K562 (cell line): ENCODE results near the gene GZMM. TPM values are rescaled to one million over a fixed set of nuclear protein-coding genes. Genes with fewer than 3 reads are reported as not detected.

Experiments used
- ARID2 ChIP-seq: fragments of 450-650 bp; IDR thresholded peaks from 2 replicates; pipeline ENCODE4 v1.6.1; 2017; ENCODE audit warnings: antibody characterized with exemption, mild to moderate bottlenecking
- DNMT1 ChIP-seq: fragments of 450-650 bp; IDR thresholded peaks from 2 replicates; pipeline ENCODE4 v1.6.1; 2016; ENCODE audit warnings: antibody characterized with exemption, mild to moderate bottlenecking
- DPF2 ChIP-seq: fragments of 450-650 bp; IDR thresholded peaks from 2 replicates; pipeline ENCODE4 v1.6.1; 2016
- NCOA4 ChIP-seq: fragments of 450-650 bp; IDR thresholded peaks from 2 replicates; pipeline ENCODE4 v1.6.1; 2018; ENCODE audit warnings: mild to moderate bottlenecking; ENCODE audit not compliant: partially characterized antibody
- SFPQ ChIP-seq: fragments of 200-400 bp; formaldehyde crosslinking; IDR thresholded peaks from 2 replicates; pipeline ENCODE4 v1.6.1; 2017; ENCODE audit warnings: mild to moderate bottlenecking, low read depth, low read length, moderate library complexity
- TAF1 ChIP-seq: IDR thresholded peaks from 2 replicates; pipeline ENCODE4 v1.6.1; 2011; ENCODE audit warnings: mild to moderate bottlenecking, low read length, moderate library complexity; ENCODE audit not compliant: insufficient read depth, control insufficient read depth, severe bottlenecking; ENCODE audit errors: extremely low read depth
- TEAD2 ChIP-seq: fragments of 450-650 bp; IDR thresholded peaks from 2 replicates; pipeline ENCODE4 v1.6.1; 2016; ENCODE audit warnings: missing genetic modification characterization, control low read depth, missing compliant biosample characterization
- TFAP4 ChIP-seq: sonication (generic); formaldehyde crosslinking; IDR thresholded peaks from 2 replicates; pipeline ENCODE4 v1.8.0; 2022; ENCODE audit warnings: missing genetic modification reagents, mild to moderate bottlenecking, moderate library complexity, borderline replicate concordance
- TGIF2 ChIP-seq: sonication (generic); formaldehyde crosslinking; IDR thresholded peaks from 2 replicates; pipeline ENCODE4 v1.8.1; 2022; ENCODE audit warnings: mild to moderate bottlenecking, missing genetic modification reagents, moderate library complexity
- ZFX ChIP-seq: sonication (generic); formaldehyde crosslinking; IDR thresholded peaks from 2 replicates; pipeline ENCODE4 v1.8.0; 2022; ENCODE audit warnings: mild to moderate bottlenecking, missing genetic modification reagents, moderate library complexity
- polyA plus RNA-seq, 8 experiments: library from polyadenylated mRNA; depleted of rRNA in 4 of 8; stranded (reverse) in 5 of 8; unstranded in 3 of 8; fragments of >200 nt; fragmentation: Nextera tagmentation in 2 of 8; fragmentation: Illumina TruSeq in 1 of 8; extraction: Ambion mirVana in 2 of 8; extraction: Trizol in 1 of 8; gene quantifications; 2 replicates each; pipeline versions ENCODE4 v1.2.1 to v1.2.3, GENCODE V29; 2011 to 2014; ENCODE audit warnings: inconsistent platforms in 1 of 8, missing spikeins in 1 of 8
- total RNA-seq, 7 experiments: library from RNA; depleted of rRNA in 6 of 7; stranded (reverse); fragments of >200 nt in 6 of 7; fragmentation: Illumina TruSeq in 2 of 7; extraction: Trizol in 2 of 7; gene quantifications; 2 replicates each; pipeline versions ENCODE4 v1.2.1 to v1.2.3, GENCODE V29; 2011 to 2021; ENCODE audit warnings: low replicate concordance in 1 of 7
- TF ChIP-seq, protein P1 (sequence below): fragments of 250-450 bp; sonication (Bioruptor Pico); IDR thresholded peaks from 2 replicates; pipeline ENCODE4 v1.5.0; 2021; ENCODE audit warnings: mild to moderate bottlenecking, moderate library complexity
- TF ChIP-seq, protein P2 (sequence below): fragments of 450-650 bp; formaldehyde crosslinking; IDR thresholded peaks from 2 replicates; pipeline ENCODE4 v1.4.0; 2022; ENCODE audit warnings: missing genetic modification characterization

The GZMM gene
- total and polyA plus RNA-seq, 9 of the 15 experiments (the other 6 are each of a cell fraction or from before 2014, with no cell fraction given): 0.08 to 2.6 (median 0.70) TPM; not detected in 2

GRCh38 chr19:570937-571565, 27.2 kb downstream of the GZMM start (continued):
- no peak for TF ChIP-seq DNMT1
- TF ChIP-seq TEAD2 (tag): no peak; the same call in 1 of the 2 replicates
- TF ChIP-seq NCOA4: no peak
- TF ChIP-seq, protein P1, sequence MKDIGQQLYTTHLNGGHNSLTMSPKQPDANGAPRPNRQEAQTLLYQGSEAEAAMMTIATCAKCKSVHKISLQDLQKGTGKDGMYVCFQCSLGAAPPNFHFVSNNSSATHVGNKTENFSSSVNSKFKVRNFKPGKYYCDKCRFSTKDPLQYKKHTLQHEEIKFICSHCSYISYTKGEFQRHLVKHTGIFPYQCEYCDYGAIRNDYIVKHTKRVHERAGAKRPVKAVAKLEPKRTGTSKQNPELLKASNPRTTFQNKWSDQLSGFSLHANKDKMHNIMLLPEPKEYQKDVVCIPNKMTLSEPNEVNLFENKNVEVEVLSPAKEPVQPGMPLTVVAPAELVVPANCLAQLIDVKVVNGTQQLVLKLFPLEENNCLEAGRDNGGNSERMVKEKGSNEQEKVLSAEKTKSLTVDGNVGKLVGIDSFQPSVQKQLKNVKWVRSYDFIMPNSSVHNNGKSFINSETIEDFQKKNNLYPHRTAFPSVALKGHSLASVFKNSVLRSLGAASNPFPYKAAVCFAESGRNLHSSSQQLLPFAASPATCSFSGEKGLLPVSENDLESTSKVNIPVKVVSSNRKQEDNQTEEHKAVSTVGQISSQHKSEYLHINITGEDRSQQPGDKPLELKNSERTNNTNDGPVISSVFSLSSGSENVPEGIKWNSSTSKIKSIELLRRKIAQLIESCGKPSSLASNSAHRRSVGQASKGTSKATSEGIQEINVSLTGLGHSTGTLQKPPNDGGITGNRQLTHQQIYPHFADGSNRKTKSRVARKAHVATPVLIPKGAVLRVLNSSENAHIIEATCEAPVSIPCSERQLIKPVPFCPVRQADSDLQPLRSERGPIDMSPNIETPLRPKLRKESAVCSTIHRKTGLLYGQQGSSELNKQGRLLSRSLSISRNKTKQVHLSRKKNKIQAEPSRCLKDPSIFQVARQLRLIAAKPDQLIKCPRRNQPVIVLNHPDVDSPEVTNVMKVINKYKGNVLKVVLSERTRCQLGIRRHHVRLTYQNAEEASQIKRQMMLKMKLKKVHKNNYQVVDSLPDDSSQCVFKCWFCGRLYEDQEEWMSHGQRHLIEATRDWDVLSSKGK: no peak
- TF ChIP-seq TGIF2 (CRISPR knock-in tag): no peak
- TF ChIP-seq ARID2: 0 out of 2 replicates have a peak, but pooled peaks have one; percentile 10
- TF ChIP-seq, protein P2, sequence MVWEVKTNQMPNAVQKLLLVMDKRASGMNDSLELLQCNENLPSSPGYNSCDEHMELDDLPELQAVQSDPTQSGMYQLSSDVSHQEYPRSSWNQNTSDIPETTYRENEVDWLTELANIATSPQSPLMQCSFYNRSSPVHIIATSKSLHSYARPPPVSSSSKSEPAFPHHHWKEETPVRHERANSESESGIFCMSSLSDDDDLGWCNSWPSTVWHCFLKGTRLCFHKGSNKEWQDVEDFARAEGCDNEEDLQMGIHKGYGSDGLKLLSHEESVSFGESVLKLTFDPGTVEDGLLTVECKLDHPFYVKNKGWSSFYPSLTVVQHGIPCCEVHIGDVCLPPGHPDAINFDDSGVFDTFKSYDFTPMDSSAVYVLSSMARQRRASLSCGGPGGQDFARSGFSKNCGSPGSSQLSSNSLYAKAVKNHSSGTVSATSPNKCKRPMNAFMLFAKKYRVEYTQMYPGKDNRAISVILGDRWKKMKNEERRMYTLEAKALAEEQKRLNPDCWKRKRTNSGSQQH (CRISPR knock-in tag): 0 out of 2 replicates have a peak, but pooled peaks have one; percentile 33
- TF ChIP-seq SFPQ: no peak
- TF ChIP-seq TFAP4 (CRISPR knock-in tag): no peak
- TF ChIP-seq DPF2: peak; percentile 42
- peak; percentile 4 for TF ChIP-seq TAF1
- peak; percentile 72 for TF ChIP-seq ZFX (CRISPR knock-in tag)
